H7 (cell line): ENCODE results near the gene FCN1. TPM values are rescaled to one million over a fixed set of nuclear protein-coding genes. Genes with fewer than 3 reads are reported as not detected.

ENCODE experiments used
- DNase-seq: peaks from one replicate; pipeline ENCODE4 v3.0.0; 2012
- H3K27me3 ChIP-seq: 2 replicates; pipeline ENCODE4 v1.6.0; 2011; ENCODE audit warnings: mild to moderate bottlenecking, low read length; ENCODE audit not compliant: control insufficient read depth, insufficient read depth
- H3K36me3 ChIP-seq: replicated peaks from 2 replicates; pipeline ENCODE4 v1.5.1; 2011; ENCODE audit warnings: low read length; ENCODE audit not compliant: control insufficient read depth, insufficient read depth
- H3K4me3 ChIP-seq: 2 replicates; pipeline ENCODE4 v1.5.1; 2011; ENCODE audit warnings: low read depth, mild to moderate bottlenecking, control low read depth, low read length, moderate library complexity; ENCODE audit not compliant: insufficient read depth
- total RNA-seq: library from RNA; depleted of rRNA; stranded (reverse); fragments of >200 nt; shearing (Covaris generic); gene quantifications from 2 replicates; pipeline ENCODE4 v1.2.3, GENCODE V29; 2014

Gene FCN1
- total RNA-seq, 1 experiment from 2014 or later: not detected

GRCh38 chr9:134919303-134919702 is 1.6 kb upstream of the FCN1 start:
- no peak for DNase-seq
- H3K27me3 ChIP-seq: no peaks in the 10 kb centered on the region
- H3K36me3 ChIP-seq: no peaks in the 10 kb centered on the region
- no peak overlapping the region for H3K4me3 ChIP-seq

- H3K27me3 ChIP-seq: no peaks in the 10 kb centered on the region
- H3K4me3 ChIP-seq: no peak overlapping the region
- no peak for DNase-seq
- no peaks in the 10 kb centered on the region for H3K36me3 ChIP-seq
Measured at GRCh38 chr9:134918646-134919045, 934 bp upstream of the FCN1 start.

- Histone ChIP-seq H3K4me3 (no peak overlapping the region), H3K36me3 (no peaks in the 10 kb centered on the region), H3K27me3 (no peaks in the 10 kb centered on the region)
- no peak for DNase-seq
Measured at GRCh38 chr9:134916161-134916665, 1.5 kb downstream of the FCN1 start.

GRCh38 chr9:134915046-134915985 is 2.4 kb downstream of the FCN1 start:
- DNase-seq: no peak
- no peak overlapping the region for H3K4me3 ChIP-seq
- no peaks in the 10 kb centered on the region for H3K27me3 ChIP-seq
- H3K36me3 ChIP-seq: no peaks in the 10 kb centered on the region

- no peaks in the 10 kb centered on the region for H3K36me3 ChIP-seq
- no peaks in the 10 kb centered on the region for H3K27me3 ChIP-seq
- DNase-seq: peak; percentile 33
- no peak overlapping the region for H3K4me3 ChIP-seq
Measured at GRCh38 chr9:134914501-134914834, 3.2 kb downstream of the FCN1 start.

- Histone ChIP-seq H3K4me3 (no peak overlapping the region), H3K27me3 (no peaks in the 10 kb centered on the region), H3K36me3 (no peaks in the 10 kb centered on the region)
- DNase-seq: peak; percentile 23
Measured at GRCh38 chr9:134913713-134914500, 3.8 kb downstream of the FCN1 start.

- H3K4me3 ChIP-seq: no peak overlapping the region
- H3K27me3 ChIP-seq: no peaks in the 10 kb centered on the region
- H3K36me3 ChIP-seq: no peaks in the 10 kb centered on the region
- peak; percentile 32 for DNase-seq
Measured at GRCh38 chr9:134913041-134913712, 4.5 kb downstream of the FCN1 start.

- Histone ChIP-seq H3K36me3 (no peaks in the 10 kb centered on the region), H3K4me3 (no peak overlapping the region), H3K27me3 (no peaks in the 10 kb centered on the region)
- peak; percentile 38 for DNase-seq
Measured at GRCh38 chr9:134912126-134912840, 5.4 kb downstream of the FCN1 start.

GRCh38 chr9:134909511-134910481 is 7.9 kb downstream of the FCN1 start:
- no peaks in the 10 kb centered on the region for H3K27me3 ChIP-seq

GRCh38 chr9:134908524-134909309 is 9.0 kb downstream of the FCN1 start:
- Histone ChIP-seq H3K36me3 (no peaks in the 10 kb centered on the region), H3K27me3 (no peaks in the 10 kb centered on the region), H3K4me3 (no peak overlapping the region)
- DNase-seq: no peak

More at GRCh38 chr9:134909511-134910481, 7.9 kb downstream of the FCN1 start:
- H3K4me3 ChIP-seq: no peak overlapping the region
- no peak for DNase-seq
- no peaks in the 10 kb centered on the region for H3K36me3 ChIP-seq

- no peak for DNase-seq
- no peaks in the 10 kb centered on the region for H3K36me3 ChIP-seq
Measured at GRCh38 chr9:134902936-134903335, 14.8 kb downstream of the FCN1 start.

GRCh38 chr9:134899818-134900217 is 17.9 kb downstream of the FCN1 start:
- DNase-seq: no peak
- Histone ChIP-seq H3K27me3 (no peaks in the 10 kb centered on the region), H3K36me3 (no peaks in the 10 kb centered on the region), H3K4me3 (no peak overlapping the region)

More at GRCh38 chr9:134902936-134903335, 14.8 kb downstream of the FCN1 start:
- Histone ChIP-seq H3K4me3 (no peak overlapping the region), H3K27me3 (no peaks in the 10 kb centered on the region)
